SU-DHL-6 (cell line): ENCODE data around the gene ZNF804B.
A peak's percentile ranks its signal among the peaks of the same experiment; 100 is the strongest.

Source experiments
- H2AFZ ChIP-seq: fragments of 200-600 bp; sonication (generic); 2 replicates; pipeline ENCODE4 v1.6.1; 2014; ENCODE audit warnings: low read depth, mild to moderate bottlenecking, moderate library complexity, mixed read lengths, antibody characterized with exemption, low read length; ENCODE audit not compliant: severe bottlenecking
- H3F3A ChIP-seq: fragments of 200-600 bp; shearing (Covaris generic); 2 replicates; pipeline ENCODE4 v1.6.0; 2016; ENCODE audit warnings: antibody characterized with exemption, mild to moderate bottlenecking; ENCODE audit not compliant: insufficient read depth
- H3K27ac ChIP-seq: fragments of 200-600 bp; sonication (generic); 2 replicates; pipeline ENCODE4 v1.5.1; 2016; ENCODE audit warnings: low read depth, mild to moderate bottlenecking, low read length, moderate library complexity, mixed read lengths
- H3K27me3 ChIP-seq: fragments of 200-600 bp; sonication (generic), shearing (Covaris generic); 2 replicates; pipeline ENCODE4 v1.6.0; 2014; ENCODE audit warnings: mild to moderate bottlenecking, low read length
- H3K36me3 ChIP-seq: fragments of 200-600 bp; sonication (generic); 2 replicates; pipeline ENCODE4 v1.6.1; 2014; ENCODE audit warnings: mild to moderate bottlenecking, low read length, mixed read lengths
- H3K4me2 ChIP-seq: fragments of 300-600, 200-600 bp; shearing (Covaris generic), sonication (generic); 2 replicates; pipeline ENCODE4 v1.6.0; 2014; ENCODE audit warnings: low read length, low read depth, mild to moderate bottlenecking; ENCODE audit not compliant: poor library complexity, severe bottlenecking
- H3K4me3 ChIP-seq: fragments of 200-600 bp; sonication (generic); 2 replicates; pipeline ENCODE4 v1.5.1; 2014; ENCODE audit warnings: antibody characterized with exemption, low read length, mild to moderate bottlenecking, mixed read lengths; ENCODE audit not compliant: insufficient read depth, poor library complexity, severe bottlenecking
- H3K79me2 ChIP-seq: fragments of 200-600 bp; sonication (generic); 2 replicates; pipeline ENCODE4 v1.6.1; 2014; ENCODE audit warnings: mild to moderate bottlenecking, low read length, moderate library complexity; ENCODE audit not compliant: insufficient read depth
- H3K9ac ChIP-seq: fragments of 200-600 bp; sonication (generic); 2 replicates; pipeline ENCODE4 v1.7.0; 2014; ENCODE audit warnings: mild to moderate bottlenecking, low read length
- H3K9me2 ChIP-seq: fragments of 200-600 bp; sonication (generic); replicated peaks from 2 replicates; pipeline ENCODE4 v1.6.1; 2014; ENCODE audit warnings: low read length; ENCODE audit not compliant: insufficient read depth
- H3K9me3 ChIP-seq: fragments of 200-600 bp; sonication (generic); 2 replicates; pipeline ENCODE4 v1.6.1; 2014; ENCODE audit warnings: low read length, mixed read lengths; ENCODE audit not compliant: insufficient read depth
- H4K20me1 ChIP-seq: fragments of 200-600 bp; sonication (generic); 2 replicates; pipeline ENCODE4 v1.6.1; 2014; ENCODE audit warnings: low read depth, mild to moderate bottlenecking, antibody characterized with exemption, low read length, moderate library complexity, mixed read lengths
- EZH2phosphoT487 ChIP-seq: fragments of 200-600 bp; sonication (generic), shearing (Covaris generic); conservative IDR thresholded peaks from 2 replicates; pipeline ENCODE4 v1.6.1; 2018; ENCODE audit warnings: mild to moderate bottlenecking, antibody characterized with exemption, low read length, moderate library complexity, mixed read lengths
- TF ChIP-seq, protein P1 (sequence below): fragments of 200-600 bp; sonication (generic); IDR thresholded peaks from one replicate; pipeline ENCODE4 v1.5.1; 2017; ENCODE audit warnings: antibody characterized with exemption, mild to moderate bottlenecking, low read length, moderate library complexity; ENCODE audit not compliant: insufficient read depth, poor library complexity, severe bottlenecking

The ZNF804B gene

DNA sequence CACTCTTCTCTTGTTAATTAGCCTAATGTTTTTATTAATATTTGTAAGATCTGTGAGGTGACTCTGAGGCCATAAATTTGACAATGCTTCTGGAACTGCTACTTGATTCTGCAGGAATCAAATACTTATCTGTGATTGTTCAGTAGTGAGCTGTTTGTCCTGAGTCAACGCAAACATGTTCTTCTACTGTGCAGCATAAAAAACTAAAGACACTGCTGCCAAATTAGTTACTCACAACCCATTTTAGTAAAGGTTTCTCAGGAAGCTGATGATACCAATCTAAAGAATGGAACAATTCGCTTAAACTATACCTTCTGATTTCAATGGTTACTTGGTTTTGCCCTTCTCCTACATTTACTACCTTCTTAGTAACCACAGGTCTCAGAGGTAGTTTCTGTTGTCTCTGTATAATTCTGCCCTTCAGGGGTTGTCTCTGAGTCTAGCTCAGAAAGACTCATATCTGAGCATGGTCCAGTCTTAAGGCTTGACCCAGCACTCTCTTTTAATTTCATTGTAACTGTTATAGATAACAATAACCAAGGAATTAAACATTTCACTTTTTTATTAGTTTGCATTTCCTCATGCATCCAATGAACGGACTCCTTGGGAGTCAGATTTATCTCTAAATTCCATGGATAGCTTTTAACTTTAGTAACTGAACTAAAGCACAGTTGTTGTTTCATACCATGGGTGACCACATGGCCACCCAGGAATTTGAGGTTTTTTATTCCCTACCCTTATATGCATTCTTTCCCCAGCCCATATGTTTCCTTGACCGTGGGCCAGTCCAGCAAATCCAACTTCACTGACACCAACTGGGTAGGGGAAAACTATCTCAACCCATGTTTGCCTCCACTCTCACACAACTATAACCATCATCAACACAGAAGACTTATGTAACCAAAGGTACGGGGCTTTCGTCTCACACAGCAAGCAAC lies 345.5 kb downstream of the ZNF804B start:
- H3K9ac ChIP-seq = no peak overlapping the region
- no peak overlapping the region for H3K4me2 ChIP-seq
- no peaks in the 10 kb centered on the region for H3K36me3 ChIP-seq
- H3K9me3 ChIP-seq = no peaks in the 10 kb centered on the region
- no peak overlapping the region for H3K4me3 ChIP-seq
- no peaks in the 10 kb centered on the region for H3K9me2 ChIP-seq
- no peak overlapping the region for H2AFZ ChIP-seq
- H3F3A ChIP-seq = no peaks in the 10 kb centered on the region
- no peak overlapping the region for H3K27ac ChIP-seq
- H3K79me2 ChIP-seq = no peaks in the 10 kb centered on the region
- TF ChIP-seq, protein P1, sequence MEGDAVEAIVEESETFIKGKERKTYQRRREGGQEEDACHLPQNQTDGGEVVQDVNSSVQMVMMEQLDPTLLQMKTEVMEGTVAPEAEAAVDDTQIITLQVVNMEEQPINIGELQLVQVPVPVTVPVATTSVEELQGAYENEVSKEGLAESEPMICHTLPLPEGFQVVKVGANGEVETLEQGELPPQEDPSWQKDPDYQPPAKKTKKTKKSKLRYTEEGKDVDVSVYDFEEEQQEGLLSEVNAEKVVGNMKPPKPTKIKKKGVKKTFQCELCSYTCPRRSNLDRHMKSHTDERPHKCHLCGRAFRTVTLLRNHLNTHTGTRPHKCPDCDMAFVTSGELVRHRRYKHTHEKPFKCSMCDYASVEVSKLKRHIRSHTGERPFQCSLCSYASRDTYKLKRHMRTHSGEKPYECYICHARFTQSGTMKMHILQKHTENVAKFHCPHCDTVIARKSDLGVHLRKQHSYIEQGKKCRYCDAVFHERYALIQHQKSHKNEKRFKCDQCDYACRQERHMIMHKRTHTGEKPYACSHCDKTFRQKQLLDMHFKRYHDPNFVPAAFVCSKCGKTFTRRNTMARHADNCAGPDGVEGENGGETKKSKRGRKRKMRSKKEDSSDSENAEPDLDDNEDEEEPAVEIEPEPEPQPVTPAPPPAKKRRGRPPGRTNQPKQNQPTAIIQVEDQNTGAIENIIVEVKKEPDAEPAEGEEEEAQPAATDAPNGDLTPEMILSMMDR = no peak
- no peak for TF ChIP-seq EZH2phosphoT487
- no peaks in the 10 kb centered on the region for H3K27me3 ChIP-seq
- H4K20me1 ChIP-seq = no peaks in the 10 kb centered on the region

DNA sequence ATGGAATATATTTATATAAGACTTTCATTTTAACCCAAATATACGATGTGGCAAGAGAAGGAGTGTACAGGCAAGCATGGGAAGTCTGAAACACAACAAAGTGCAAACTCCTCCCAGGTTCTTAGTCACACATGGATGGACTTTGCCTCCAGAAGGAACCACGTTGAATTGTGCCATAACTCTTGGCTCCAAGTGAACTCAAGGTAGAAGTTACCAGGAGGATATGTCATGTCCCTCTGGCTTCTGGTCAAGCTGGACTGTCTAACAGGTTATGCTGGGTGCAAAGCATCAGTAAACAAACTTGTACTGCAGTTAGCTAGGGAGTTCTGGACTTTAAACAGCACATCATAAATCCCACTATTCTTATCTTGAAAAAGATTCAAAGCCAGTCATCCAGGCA lies 364.4 kb downstream of the ZNF804B start:
- Histone ChIP-seq H3K27me3 (no peaks in the 10 kb centered on the region), H4K20me1 (no peaks in the 10 kb centered on the region)

DNA sequence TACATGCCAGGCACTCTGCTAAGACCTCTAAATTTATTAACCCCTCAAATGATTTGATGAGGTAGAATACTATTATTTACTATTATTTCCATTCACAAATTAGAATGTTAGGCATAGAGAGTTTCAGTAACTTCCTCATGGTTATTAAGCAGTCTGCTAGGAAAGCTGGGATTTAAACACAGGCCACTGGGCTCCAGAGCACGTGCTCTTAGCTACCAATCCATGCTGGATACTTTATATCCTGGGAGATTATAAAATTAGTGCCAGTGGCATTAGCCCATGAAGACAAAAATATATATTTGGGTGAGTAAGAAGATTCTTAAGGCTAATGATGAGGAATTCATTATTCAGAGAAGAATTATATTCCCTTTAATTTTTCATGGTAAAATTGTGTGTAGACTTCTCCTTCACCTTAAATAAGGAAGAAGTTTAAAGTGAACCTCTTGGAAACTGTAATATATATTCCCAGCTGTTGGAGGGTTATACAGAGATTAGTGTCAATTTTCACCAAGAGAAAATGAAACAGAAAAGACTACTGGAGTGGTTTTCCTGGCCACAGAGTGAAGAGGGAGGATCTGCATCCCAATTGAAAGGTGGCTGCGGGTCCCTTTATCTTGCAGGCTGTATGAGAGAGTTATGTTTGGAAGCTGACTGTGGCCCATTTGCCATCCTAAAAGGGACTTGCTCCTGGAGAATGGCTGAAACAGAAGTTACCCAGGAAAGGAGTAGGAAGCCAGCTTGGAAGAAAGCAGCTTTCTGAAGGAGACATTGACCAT lies 370.3 kb downstream of the ZNF804B start:
- no peak overlapping the region for H3K4me2 ChIP-seq
- no peaks in the 10 kb centered on the region for H3K79me2 ChIP-seq
- no peaks in the 10 kb centered on the region for H3F3A ChIP-seq
- no peaks in the 10 kb centered on the region for H4K20me1 ChIP-seq
- no peaks in the 10 kb centered on the region for H3K9me3 ChIP-seq
- TF ChIP-seq, protein P1 = no peak
- TF ChIP-seq EZH2phosphoT487 = no peak
- H3K9me2 ChIP-seq = no peaks in the 10 kb centered on the region
- H3K27me3 ChIP-seq = no peaks in the 10 kb centered on the region
- no peak overlapping the region for H3K9ac ChIP-seq
- H2AFZ ChIP-seq = peak overlapping the region; percentile 17
- no peak overlapping the region for H3K4me3 ChIP-seq
- no peak overlapping the region for H3K27ac ChIP-seq
- H3K36me3 ChIP-seq = no peaks in the 10 kb centered on the region

More for the DNA sequence above, 364.4 kb downstream of the ZNF804B start:
- H3K9me2 ChIP-seq = no peaks in the 10 kb centered on the region
- no peak overlapping the region for H2AFZ ChIP-seq
- no peak overlapping the region for H3K27ac ChIP-seq
- no peak overlapping the region for H3K4me2 ChIP-seq
- no peak overlapping the region for H3K4me3 ChIP-seq
- H3K9ac ChIP-seq = no peak overlapping the region
- no peaks in the 10 kb centered on the region for H3K9me3 ChIP-seq
- H3F3A ChIP-seq = no peaks in the 10 kb centered on the region
- TF ChIP-seq, protein P1 = no peak
- TF ChIP-seq EZH2phosphoT487 = no peak
- no peaks in the 10 kb centered on the region for H3K79me2 ChIP-seq
- no peaks in the 10 kb centered on the region for H3K36me3 ChIP-seq
